Mesendoderm (in vitro differentiated cells): ENCODE results near the gene UBAC2.

ENCODE experiments used
- DNase-seq: peaks from one replicate; pipeline ENCODE4 v3.0.0; 2013
- H2AK5ac ChIP-seq: 2 replicates; pipeline ENCODE4 v1.6.1; 2013; ENCODE audit warnings: low read length, inconsistent platforms
- H2BK120ac ChIP-seq: 2 replicates; pipeline ENCODE4 v1.6.1; 2013; ENCODE audit warnings: low read depth, mild to moderate bottlenecking, low read length, moderate library complexity, mixed read lengths
- H2BK15ac ChIP-seq: replicated peaks from 2 replicates; pipeline ENCODE4 v1.6.1; 2013; ENCODE audit warnings: low read depth, mild to moderate bottlenecking, moderate library complexity
- H2BK5ac ChIP-seq: 2 replicates; pipeline ENCODE4 v1.6.1; 2013; ENCODE audit warnings: low read length, inconsistent platforms
- H3K18ac ChIP-seq: 2 replicates; pipeline ENCODE4 v1.6.1; 2013; ENCODE audit warnings: mild to moderate bottlenecking, low read length, mixed read lengths
- H3K23ac ChIP-seq: one replicate; pipeline ENCODE4 v1.6.1; 2013; ENCODE audit warnings: low read length
- H3K27ac ChIP-seq: 2 replicates; pipeline ENCODE4 v1.5.1; 2013; ENCODE audit warnings: low read depth, mild to moderate bottlenecking, inconsistent platforms, low read length, moderate library complexity
- H3K27me3 ChIP-seq: 2 replicates; pipeline ENCODE4 v1.6.1; 2013; ENCODE audit warnings: low read length, control low read depth, mild to moderate bottlenecking, inconsistent platforms; ENCODE audit not compliant: insufficient read depth, poor library complexity
- H3K36me3 ChIP-seq: 2 replicates; pipeline ENCODE4 v1.6.1; 2013; ENCODE audit warnings: low read length, inconsistent platforms; ENCODE audit not compliant: control insufficient read depth, insufficient read depth
- H3K4ac ChIP-seq: one replicate; pipeline ENCODE4 v1.6.1; 2013; ENCODE audit warnings: low read depth, mild to moderate bottlenecking, low read length, moderate library complexity
- H3K4me1 ChIP-seq: 2 replicates; pipeline ENCODE4 v1.6.1; 2013; ENCODE audit warnings: low read depth, low read length, inconsistent platforms; ENCODE audit not compliant: control insufficient read depth
- H3K4me2 ChIP-seq: 2 replicates; pipeline ENCODE4 v1.6.1; 2013; ENCODE audit warnings: low read length
- H3K4me3 ChIP-seq: 2 replicates; pipeline ENCODE4 v1.5.1; 2013; ENCODE audit warnings: mild to moderate bottlenecking, low read length
- H3K56ac ChIP-seq: one replicate; pipeline ENCODE4 v1.6.1; 2013; ENCODE audit warnings: low read length
- H3K79me1 ChIP-seq: 2 replicates; pipeline ENCODE4 v1.6.1; 2013; ENCODE audit warnings: low read length, inconsistent platforms
- H3K79me2 ChIP-seq: 2 replicates; pipeline ENCODE4 v1.6.1; 2013; ENCODE audit warnings: mild to moderate bottlenecking, low read length; ENCODE audit not compliant: control insufficient read depth, insufficient read depth
- H3K9ac ChIP-seq: 2 replicates; pipeline ENCODE4 v1.6.1; 2013; ENCODE audit warnings: low read length, inconsistent platforms
- H4K5ac ChIP-seq: one replicate; pipeline ENCODE4 v1.6.1; 2013; ENCODE audit warnings: low read length
- H4K8ac ChIP-seq: one replicate; pipeline ENCODE4 v1.6.1; 2013; ENCODE audit warnings: low read depth, mild to moderate bottlenecking, control low read depth, low read length, moderate library complexity
- WGBS: extraction: QIAGEN DNeasy Blood & Tissue Kit; methylation state at CpG from one replicate; pipeline ENCODE4 v1.1.7; 2013; ENCODE audit warnings: low lambda C conversion rate, missing lambda C conversion rate; ENCODE audit not compliant: insufficient coverage; ENCODE audit errors: extremely low coverage; 5-methylcytosine and 5-hydroxymethylcytosine counted together

The UBAC2 gene

GRCh38 chr13:99352351-99353245 lies 151.9 kb downstream of the UBAC2 start:
- no peaks in the 10 kb centered on the region for H3K79me2 ChIP-seq
- H4K5ac ChIP-seq, result no peak overlapping the region
- H3K27me3 ChIP-seq, result no peaks in the 10 kb centered on the region
- H3K9ac ChIP-seq, result no peak overlapping the region
- peaks cover 2% of the 10 kb centered on the region for H3K36me3 ChIP-seq
- H3K56ac ChIP-seq, result no peak overlapping the region
- DNase-seq, result no peak
- no peak overlapping the region for H3K27ac ChIP-seq
- no peaks in the 10 kb centered on the region for H3K4me1 ChIP-seq
- H2AK5ac ChIP-seq, result no peak overlapping the region
- no peak overlapping the region for H3K4ac ChIP-seq
- no peak overlapping the region for H3K18ac ChIP-seq
- WGBS, result no CpG with 5 or more reads among the region's 17 CpGs
- no peak overlapping the region for H2BK5ac ChIP-seq
- H3K23ac ChIP-seq, result no peak overlapping the region
- H2BK15ac ChIP-seq, result no peak overlapping the region
- H3K79me1 ChIP-seq, result no peaks in the 10 kb centered on the region
- no peak overlapping the region for H3K4me2 ChIP-seq
- no peak overlapping the region for H2BK120ac ChIP-seq
- H3K4me3 ChIP-seq, result no peak overlapping the region
- no peak overlapping the region for H4K8ac ChIP-seq

- peaks cover 2% of the 10 kb centered on the region for H3K4me1 ChIP-seq
- WGBS, result no CpG with 5 or more reads among the region's 2 CpGs
- no peak for DNase-seq
Measured at GRCh38 chr13:99353246-99353600, 152.6 kb downstream of the UBAC2 start.

GRCh38 chr13:99353836-99354235 lies 153.2 kb downstream of the UBAC2 start:
- WGBS, result no CpG with 5 or more reads among the region's 8 CpGs
- no peak overlapping the region for H3K27ac ChIP-seq
- H3K36me3 ChIP-seq, result peaks cover 2% of the 10 kb centered on the region

More at GRCh38 chr13:99353246-99353600, 152.6 kb downstream of the UBAC2 start:
- Histone ChIP-seq H2AK5ac (no peak overlapping the region), H3K4me2 (no peak overlapping the region), H2BK120ac (no peak overlapping the region), H3K79me2 (no peaks in the 10 kb centered on the region), H2BK15ac (no peak overlapping the region), H3K27me3 (no peaks in the 10 kb centered on the region), H4K8ac (no peak overlapping the region), H4K5ac (no peak overlapping the region), H3K23ac (no peak overlapping the region), H3K56ac (no peak overlapping the region), H3K18ac (no peak overlapping the region), H3K4me3 (no peak overlapping the region), H3K9ac (no peak overlapping the region), H2BK5ac (no peak overlapping the region), H3K36me3 (peaks cover 2% of the 10 kb centered on the region), H3K79me1 (no peaks in the 10 kb centered on the region), H3K4ac (no peak overlapping the region), H3K27ac (no peak overlapping the region)

GRCh38 chr13:99354371-99354951 lies 153.8 kb downstream of the UBAC2 start:
- Histone ChIP-seq H3K18ac (no peak overlapping the region), H3K36me3 (peaks cover 2% of the 10 kb centered on the region), H3K4me3 (no peak overlapping the region), H2BK120ac (no peak overlapping the region), H2AK5ac (no peak overlapping the region), H3K4me2 (no peak overlapping the region), H3K9ac (no peak overlapping the region), H3K4me1 (peaks cover 4% of the 10 kb centered on the region), H2BK15ac (no peak overlapping the region), H3K27ac (no peak overlapping the region), H3K4ac (no peak overlapping the region), H4K8ac (no peak overlapping the region), H3K27me3 (no peaks in the 10 kb centered on the region), H3K56ac (no peak overlapping the region), H3K79me2 (no peaks in the 10 kb centered on the region), H4K5ac (no peak overlapping the region), H3K79me1 (no peaks in the 10 kb centered on the region), H2BK5ac (no peak overlapping the region), H3K23ac (no peak overlapping the region)
- no CpG with 5 or more reads among the region's 8 CpGs for WGBS
- DNase-seq, result no peak

More at GRCh38 chr13:99353836-99354235, 153.2 kb downstream of the UBAC2 start:
- Histone ChIP-seq H3K79me1 (no peaks in the 10 kb centered on the region), H3K79me2 (no peaks in the 10 kb centered on the region), H2BK5ac (no peak overlapping the region), H3K4me1 (peaks cover 2% of the 10 kb centered on the region), H3K4me3 (no peak overlapping the region), H2BK15ac (no peak overlapping the region), H2BK120ac (no peak overlapping the region), H3K4ac (no peak overlapping the region), H3K23ac (no peak overlapping the region), H3K4me2 (no peak overlapping the region), H4K8ac (no peak overlapping the region), H3K9ac (no peak overlapping the region), H4K5ac (no peak overlapping the region), H3K56ac (no peak overlapping the region), H3K18ac (no peak overlapping the region), H2AK5ac (no peak overlapping the region), H3K27me3 (no peaks in the 10 kb centered on the region)
- no peak for DNase-seq

GRCh38 chr13:99355267-99356011 lies 154.8 kb downstream of the UBAC2 start:
- DNase-seq, result no peak
- Histone ChIP-seq H2AK5ac (no peak overlapping the region), H4K5ac (no peak overlapping the region), H3K4me2 (no peak overlapping the region), H3K4me3 (no peak overlapping the region), H3K56ac (no peak overlapping the region), H3K23ac (no peak overlapping the region), H3K4ac (no peak overlapping the region), H3K36me3 (peaks cover 2% of the 10 kb centered on the region), H3K27me3 (no peaks in the 10 kb centered on the region), H2BK120ac (no peak overlapping the region), H3K79me1 (no peaks in the 10 kb centered on the region), H3K4me1 (peaks cover 9% of the 10 kb centered on the region), H3K79me2 (no peaks in the 10 kb centered on the region), H2BK15ac (no peak overlapping the region), H2BK5ac (no peak overlapping the region), H4K8ac (no peak overlapping the region), H3K27ac (no peak overlapping the region), H3K9ac (no peak overlapping the region), H3K18ac (no peak overlapping the region)
- no CpG with 5 or more reads among the region's 18 CpGs for WGBS
